ENCODE measurements around the gene TMEM72.

GRCh38 chr10:44864051-44864450 is 47.1 kb upstream of the TMEM72 start:
- TF ChIP-seq CTCF (IDR thresholded peaks at IDR 0.05): no peak
- no peak for TF ChIP-seq POLR2A (IDR thresholded peaks at IDR 0.05)
- no peak for TF ChIP-seq POLR2AphosphoS5 (IDR thresholded peaks at IDR 0.05)
